Activated T-helper 1 cell treated with anti-CD3 and anti-CD28 coated beads, Interleukin-12 subunit alpha, Interleukin-12 subunit beta, Interleukin-2, Interleukin-4 antibody, amounts not matched to agents 30 ng/mL and 10 ng/mL and 1 ng/mL, durations not matched to agents 14 hours and 24 hours and 36 hours (primary cell): Measurements from ENCODE around the gene SLC7A14. TPM values are rescaled to one million over a fixed set of nuclear protein-coding genes. Genes with fewer than 3 reads are reported as not detected.

Source experiments
- DNase-seq: peaks from one replicate; pipeline ENCODE4 v3.0.0; 2021; ENCODE audit warnings: low spot score
- H3K27ac Mint-ChIP-seq: one replicate; pipeline ENCODE4 v1.8.0; 2021; ENCODE audit warnings: mild to moderate bottlenecking, mixed read lengths
- H3K27me3 Mint-ChIP-seq: one replicate; pipeline ENCODE4 v1.8.0; 2022; ENCODE audit warnings: mild to moderate bottlenecking, moderate library complexity, mixed read lengths; ENCODE audit not compliant: insufficient read depth
- H3K36me3 Mint-ChIP-seq: one replicate; pipeline ENCODE4 v1.8.0; 2021; ENCODE audit warnings: low read depth, mixed read lengths
- H3K4me1 Mint-ChIP-seq: one replicate; pipeline ENCODE4 v1.8.0; 2021; ENCODE audit warnings: low read depth, mixed read lengths
- H3K4me3 Mint-ChIP-seq: one replicate; pipeline ENCODE4 v1.8.0; 2021; ENCODE audit warnings: mild to moderate bottlenecking, moderate library complexity, mixed read lengths
- H3K9me3 Mint-ChIP-seq: one replicate; pipeline ENCODE4 v1.8.0; 2021; ENCODE audit warnings: mixed read lengths
- intact Hi-C: fragments of 100-400 bp; cut with micrococcal nuclease; formaldehyde crosslinking; loops from one replicate; pipeline ENCODE4 v1.15.1; 2024
- total RNA-seq: library from RNA; stranded (reverse); gene quantifications from 2 replicates; pipeline ENCODE4 v1.2.3, GENCODE V29; 2022

SLC7A14 gene
- total RNA-seq: not detected in 2 replicates

DNA sequence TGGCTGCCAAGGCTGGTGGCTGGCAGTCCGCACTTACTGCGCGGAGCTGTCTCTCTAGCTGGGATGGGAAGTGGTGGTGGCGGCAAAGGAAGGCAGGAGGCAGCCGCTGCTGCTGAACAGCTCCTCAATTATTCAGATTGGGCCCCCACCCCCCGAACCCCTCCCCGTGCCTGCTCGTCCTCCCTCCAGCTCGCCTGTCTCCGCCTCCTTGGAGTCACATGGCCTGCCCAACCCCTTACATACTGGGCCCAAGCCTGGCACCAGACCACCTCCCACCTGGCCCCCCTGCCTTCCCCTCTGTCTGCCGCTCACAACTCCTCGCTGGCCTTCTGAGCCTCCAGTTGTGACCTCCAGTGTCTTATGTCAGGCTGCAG, at the start of gene SLC7A14:
SLC7A14 (minus strand) TSS at position 139 of the 374 bp plus-strand sequence. CDS start 59,139 bp downstream, outside the sequence.
- H3K27me3 Mint-ChIP-seq: peaks cover 37% of the 10 kb centered on the region
- DNase-seq: no peak
- H3K27ac Mint-ChIP-seq: no peak within 1 kb of the TSS
- no peak within 1 kb of the TSS for H3K4me3 Mint-ChIP-seq
- H3K9me3 Mint-ChIP-seq: peaks cover 9% of the 10 kb centered on the region
- H3K36me3 Mint-ChIP-seq: no peaks in the 10 kb centered on the region
- intact Hi-C loops: no loop called here
- H3K4me1 Mint-ChIP-seq: no peaks in the 10 kb centered on the region

DNA sequence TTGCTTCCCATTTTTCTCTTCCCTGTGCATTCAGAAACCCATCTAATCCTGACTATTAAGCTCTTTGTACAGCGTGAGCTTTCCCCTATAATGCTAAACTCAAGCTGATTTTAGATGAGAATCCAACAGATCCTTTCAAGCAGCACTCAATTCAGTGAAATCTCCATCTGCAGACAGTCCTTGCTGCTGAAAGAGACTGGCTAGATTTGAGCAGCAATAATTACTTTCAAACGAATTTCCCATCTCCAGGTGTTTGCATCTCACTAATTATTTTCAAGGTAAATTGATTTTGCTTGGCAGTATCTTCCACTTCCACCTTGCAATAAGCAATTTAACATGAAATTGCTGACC, 49.5 kb upstream of the SLC7A14 start:
- no peak overlapping the region for H3K4me3 Mint-ChIP-seq
- intact Hi-C loops: no loop called here
- no peak overlapping the region for H3K27ac Mint-ChIP-seq
- no peak for DNase-seq
- H3K27me3 Mint-ChIP-seq: peaks cover 4% of the 10 kb centered on the region
- H3K9me3 Mint-ChIP-seq: no peaks in the 10 kb centered on the region
- no peaks in the 10 kb centered on the region for H3K4me1 Mint-ChIP-seq
- H3K36me3 Mint-ChIP-seq: no peaks in the 10 kb centered on the region

DNA sequence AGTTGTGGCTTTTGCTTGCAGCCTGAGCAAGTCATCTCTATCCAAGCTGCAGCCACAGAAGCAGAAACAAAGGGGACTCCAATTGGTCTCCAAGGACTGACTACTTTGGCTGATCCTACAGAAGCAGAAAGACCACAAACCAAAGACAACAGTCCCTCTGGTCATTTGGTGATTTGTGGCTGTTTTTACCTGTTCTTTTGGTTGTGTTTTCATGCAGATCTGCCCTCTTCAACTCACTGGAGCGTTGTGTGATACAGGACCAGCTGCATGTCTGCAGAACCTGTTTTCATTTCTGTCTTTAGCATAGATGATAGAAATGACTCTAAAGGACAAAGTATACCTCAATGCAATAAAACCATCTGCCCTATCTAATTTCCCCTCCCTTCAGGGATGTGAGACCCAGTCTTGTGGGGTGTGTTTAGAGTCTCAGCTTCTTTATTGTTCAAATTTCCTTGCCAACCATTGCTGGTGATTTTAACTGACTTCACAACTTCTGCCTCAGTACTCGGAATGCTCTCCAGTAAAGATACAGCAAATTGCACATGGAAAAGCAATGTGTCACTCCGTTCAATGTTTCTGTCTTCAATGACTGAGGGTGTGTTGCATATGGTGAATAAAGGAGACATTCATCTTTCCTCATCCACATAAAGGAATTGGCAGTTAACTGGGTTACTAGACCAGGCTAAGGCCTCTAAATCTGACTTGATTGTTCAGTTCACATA, 48.9 kb upstream of the SLC7A14 start:
- no peak overlapping the region for H3K27ac Mint-ChIP-seq
- no peak for DNase-seq
- H3K4me3 Mint-ChIP-seq: no peak overlapping the region
- no peaks in the 10 kb centered on the region for H3K9me3 Mint-ChIP-seq
- no peaks in the 10 kb centered on the region for H3K36me3 Mint-ChIP-seq
- H3K27me3 Mint-ChIP-seq: peaks cover 4% of the 10 kb centered on the region
- intact Hi-C loops: no loop called here
- H3K4me1 Mint-ChIP-seq: no peaks in the 10 kb centered on the region

DNA sequence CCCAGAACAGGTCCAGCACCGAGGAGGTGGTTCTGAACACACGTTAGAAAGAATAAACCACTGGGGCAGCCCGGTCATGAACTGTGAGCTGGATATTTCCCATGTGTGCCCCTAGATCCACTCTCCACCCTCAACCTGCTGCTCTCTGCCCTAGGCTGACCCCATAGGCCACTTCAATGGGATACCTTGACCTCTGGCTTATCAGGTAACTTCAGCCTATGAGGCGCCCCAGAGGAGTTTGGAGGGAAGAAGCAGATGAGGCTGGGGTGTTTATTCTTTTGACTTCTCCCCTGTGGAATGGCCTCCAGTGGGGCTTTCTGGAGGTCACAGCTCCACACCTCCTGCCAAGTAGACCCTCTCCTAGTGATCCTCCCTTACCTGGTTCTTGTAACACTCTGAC, 47.7 kb upstream of the SLC7A14 start:
- no peak for DNase-seq
- H3K27ac Mint-ChIP-seq: no peak overlapping the region
- no peaks in the 10 kb centered on the region for H3K9me3 Mint-ChIP-seq
- H3K36me3 Mint-ChIP-seq: no peaks in the 10 kb centered on the region
- H3K4me3 Mint-ChIP-seq: no peak overlapping the region
- peaks cover 9% of the 10 kb centered on the region for H3K27me3 Mint-ChIP-seq
- H3K4me1 Mint-ChIP-seq: no peaks in the 10 kb centered on the region
- intact Hi-C loops: no loop called here

DNA sequence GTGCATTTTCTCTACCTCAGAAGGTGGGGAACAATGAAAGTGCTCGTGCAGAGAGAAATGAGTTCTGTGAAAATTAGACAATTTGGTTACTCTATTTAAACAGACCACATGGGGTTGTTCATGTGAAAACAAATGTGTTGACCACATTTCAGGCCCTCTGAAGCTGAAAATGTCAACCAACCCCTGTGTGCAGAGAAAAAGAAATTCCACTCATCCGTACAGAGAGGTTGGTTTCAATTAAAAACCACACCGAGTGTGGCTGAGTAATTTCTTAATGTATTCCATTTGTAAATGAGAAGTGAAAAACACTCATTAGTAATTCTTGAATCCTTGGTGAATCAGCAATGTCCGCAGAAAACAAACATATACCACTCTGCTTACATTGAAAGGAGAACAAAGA, 46.9 kb upstream of the SLC7A14 start:
- H3K4me1 Mint-ChIP-seq: no peaks in the 10 kb centered on the region

DNA sequence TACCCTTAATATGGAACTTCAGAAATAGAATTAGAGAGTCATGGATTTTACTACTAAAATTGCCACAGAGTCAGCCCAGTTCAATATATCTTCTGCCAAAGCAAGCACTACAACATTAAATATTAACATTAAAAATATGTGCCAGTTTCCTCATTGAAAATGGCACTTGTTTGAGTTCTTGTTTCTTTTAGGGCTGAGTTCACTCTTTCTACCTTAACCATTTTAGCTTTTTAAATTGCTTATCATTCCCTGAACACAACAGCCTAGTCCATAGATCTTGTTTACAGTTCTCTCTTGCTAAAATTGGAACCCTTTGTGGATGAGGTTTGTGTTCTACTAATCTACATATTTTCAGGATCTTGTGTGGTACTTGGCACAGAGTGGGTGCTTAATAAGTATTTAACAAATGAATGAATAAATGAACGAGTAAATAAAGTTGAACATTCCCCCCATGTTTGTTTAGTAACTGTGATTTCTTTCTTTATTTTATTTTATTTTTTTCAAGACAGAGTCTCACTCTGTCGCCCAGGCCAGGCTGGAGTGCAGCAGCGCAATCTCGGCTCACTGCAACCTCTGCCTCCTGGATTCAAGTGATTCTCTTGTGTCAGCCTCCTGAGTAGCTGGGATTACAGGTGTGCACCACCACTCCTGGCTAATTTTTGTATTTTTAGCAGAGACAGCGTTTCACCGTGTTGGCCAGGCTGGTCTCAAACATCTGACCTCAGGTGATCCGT, 46.0 kb upstream of the SLC7A14 start:
- H3K36me3 Mint-ChIP-seq: no peaks in the 10 kb centered on the region
- H3K4me1 Mint-ChIP-seq: no peaks in the 10 kb centered on the region
- no peaks in the 10 kb centered on the region for H3K9me3 Mint-ChIP-seq
- intact Hi-C loops: no loop called here
- no peak overlapping the region for H3K4me3 Mint-ChIP-seq
- peaks cover 9% of the 10 kb centered on the region for H3K27me3 Mint-ChIP-seq
- no peak overlapping the region for H3K27ac Mint-ChIP-seq
- no peak for DNase-seq

More for the DNA sequence above, 46.9 kb upstream of the SLC7A14 start:
- Mint-ChIP-seq H3K36me3 (no peaks in the 10 kb centered on the region), H3K27me3 (peaks cover 9% of the 10 kb centered on the region), H3K4me3 (no peak overlapping the region), H3K9me3 (no peaks in the 10 kb centered on the region), H3K27ac (no peak overlapping the region)
- DNase-seq: no peak
- intact Hi-C loops: no loop called here

DNA sequence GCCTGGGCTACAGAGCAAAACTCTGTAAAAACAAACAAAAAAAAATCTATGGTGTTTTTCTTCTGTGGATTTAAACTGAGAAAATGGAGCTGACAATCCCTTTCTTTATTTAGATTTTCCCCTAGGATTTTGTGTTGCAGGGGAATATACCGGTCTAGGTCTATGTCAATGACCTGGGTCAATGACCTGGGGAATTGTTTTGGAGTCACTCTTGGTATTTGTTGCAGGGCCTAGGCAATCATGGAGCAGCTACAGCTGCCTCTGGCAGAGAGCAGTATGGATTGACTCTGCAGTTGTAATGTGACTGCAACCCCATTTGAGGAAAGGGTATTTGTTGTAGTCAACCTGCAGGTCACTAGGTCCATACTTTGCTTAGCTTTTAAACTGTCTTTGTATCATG, 37.6 kb upstream of the SLC7A14 start:
- Mint-ChIP-seq H3K27ac (no peak overlapping the region), H3K4me1 (no peaks in the 10 kb centered on the region), H3K4me3 (no peak overlapping the region), H3K36me3 (no peaks in the 10 kb centered on the region), H3K9me3 (no peaks in the 10 kb centered on the region), H3K27me3 (peaks cover 3% of the 10 kb centered on the region)
- intact Hi-C loops: no loop called here
- no peak for DNase-seq

DNA sequence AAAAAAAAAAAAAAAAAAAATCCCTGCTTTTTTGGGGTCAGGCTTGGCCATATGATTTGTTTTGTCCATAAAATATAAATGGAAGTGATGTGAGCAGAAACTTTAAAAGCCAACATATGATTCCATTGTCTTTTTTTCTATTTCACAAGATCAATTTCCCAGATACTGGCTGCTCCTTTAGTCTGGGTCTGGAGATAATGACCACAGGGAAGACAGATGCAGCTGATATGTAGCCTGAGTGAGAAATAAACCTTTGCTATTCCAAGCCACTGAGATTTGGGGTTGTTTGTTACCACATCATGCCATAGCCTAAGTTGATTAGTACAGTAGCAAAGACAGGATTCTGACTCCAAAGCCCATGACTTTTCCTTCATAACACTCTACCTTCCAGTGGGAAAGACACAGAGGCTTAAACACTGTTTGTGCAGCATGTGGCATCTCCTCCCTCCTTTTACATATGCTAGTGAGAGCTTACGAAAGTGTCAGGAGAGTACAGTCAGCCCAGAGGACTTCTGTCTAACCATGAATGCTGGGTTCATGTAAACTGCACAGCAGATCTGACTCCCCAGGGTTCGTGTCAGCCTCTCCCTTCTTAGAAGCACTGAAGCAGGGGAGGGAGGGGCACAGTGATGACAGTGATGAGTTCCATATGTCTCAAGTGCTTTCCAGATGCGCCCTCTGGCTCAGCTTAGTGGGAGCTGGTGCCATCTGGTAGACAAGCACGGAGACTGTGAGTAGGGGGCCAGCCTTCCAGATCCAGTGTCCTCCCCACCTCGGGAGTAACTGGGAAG, 36.7 kb upstream of the SLC7A14 start:
- Mint-ChIP-seq H3K27ac (no peak overlapping the region), H3K4me1 (no peaks in the 10 kb centered on the region), H3K4me3 (no peak overlapping the region), H3K36me3 (no peaks in the 10 kb centered on the region), H3K9me3 (no peaks in the 10 kb centered on the region), H3K27me3 (peaks cover 3% of the 10 kb centered on the region)
- DNase-seq: no peak
- intact Hi-C loops: no loop called here

DNA sequence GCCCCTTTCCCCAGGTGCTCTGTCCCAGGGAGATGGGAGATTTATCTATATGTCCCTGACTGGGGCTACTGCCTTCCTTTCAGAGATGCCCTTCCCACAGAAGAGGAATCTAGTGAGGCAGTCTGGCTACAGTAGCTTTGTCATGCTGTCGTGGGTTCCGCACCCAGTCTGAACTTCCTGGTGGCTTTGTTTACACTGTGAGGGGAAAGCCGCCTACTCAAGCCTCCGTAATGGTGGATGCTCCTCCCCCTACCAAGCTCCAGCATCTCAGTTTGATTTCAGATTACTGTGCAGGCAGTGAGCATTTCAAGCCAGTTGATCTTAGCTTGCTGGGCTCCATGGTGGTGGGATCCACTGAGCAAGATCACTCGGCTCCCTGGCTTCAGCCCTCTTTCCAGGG, 35.4 kb upstream of the SLC7A14 start:
- Mint-ChIP-seq H3K27me3 (peaks cover 3% of the 10 kb centered on the region), H3K4me3 (no peak overlapping the region), H3K4me1 (no peaks in the 10 kb centered on the region), H3K27ac (no peak overlapping the region), H3K9me3 (no peaks in the 10 kb centered on the region), H3K36me3 (no peaks in the 10 kb centered on the region)
- intact Hi-C loops: no loop called here
- DNase-seq: no peak

DNA sequence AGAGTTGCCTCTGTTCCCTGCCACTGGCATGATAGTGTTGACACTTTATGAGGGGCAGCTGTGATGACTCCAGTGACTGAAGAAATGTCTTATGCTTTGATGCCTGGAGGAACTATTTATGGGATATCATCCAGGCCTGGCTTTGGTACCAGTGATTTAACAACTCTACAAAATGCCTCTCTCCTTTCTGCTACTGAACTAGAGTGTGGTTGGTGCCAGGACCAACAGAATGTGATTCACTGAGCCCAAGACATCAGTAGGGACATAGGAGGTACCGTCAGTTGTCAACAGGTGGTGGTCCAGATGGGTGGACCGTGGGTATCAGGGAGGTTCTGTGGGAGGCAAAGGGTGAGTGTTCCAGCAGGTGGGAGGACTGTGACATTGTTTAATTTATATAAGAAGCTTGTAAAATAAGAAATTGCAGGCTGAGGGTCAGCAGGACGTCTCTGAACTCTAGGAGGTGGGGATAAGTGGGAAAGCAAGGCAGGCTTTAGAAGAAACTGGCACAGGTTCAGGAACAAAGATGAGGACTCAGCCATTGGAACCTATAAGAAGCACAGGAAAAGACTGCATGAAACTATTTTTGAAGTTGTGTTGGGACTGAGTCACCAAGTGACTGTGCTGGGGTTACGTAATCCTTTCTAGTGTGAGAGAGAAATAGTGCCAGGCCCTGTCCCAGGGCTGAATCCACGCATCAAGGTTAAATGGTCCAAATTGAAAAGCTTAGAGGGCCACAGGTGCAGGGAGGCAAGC, 28.5 kb upstream of the SLC7A14 start:
- no peaks in the 10 kb centered on the region for H3K36me3 Mint-ChIP-seq
- no peaks in the 10 kb centered on the region for H3K9me3 Mint-ChIP-seq
- H3K4me3 Mint-ChIP-seq: no peak overlapping the region
- intact Hi-C loops: no loop called here
- H3K4me1 Mint-ChIP-seq: no peaks in the 10 kb centered on the region
- H3K27me3 Mint-ChIP-seq: peaks cover 4% of the 10 kb centered on the region
- DNase-seq: no peak
- H3K27ac Mint-ChIP-seq: no peak overlapping the region

DNA sequence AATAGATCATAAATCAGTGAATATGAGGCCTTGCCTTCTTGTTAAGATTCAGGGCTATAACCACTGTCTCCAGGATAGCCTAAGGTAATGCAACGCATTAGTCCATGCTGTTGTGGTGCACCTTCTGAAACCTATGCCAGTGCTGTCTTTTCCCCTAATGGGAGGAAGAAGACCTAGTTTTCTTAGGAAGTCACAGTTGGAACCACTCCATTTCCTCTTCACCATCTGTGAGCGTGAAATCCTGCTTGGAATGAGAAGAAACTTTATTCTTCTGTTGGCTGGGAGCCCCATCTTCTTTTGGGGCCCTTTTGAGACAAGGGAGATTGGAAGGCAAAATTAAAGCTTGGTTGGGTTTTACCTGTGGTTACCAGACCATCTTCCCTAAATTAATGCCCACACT, 25.9 kb upstream of the SLC7A14 start:
- Mint-ChIP-seq H3K27me3 (peaks cover 2% of the 10 kb centered on the region), H3K27ac (no peak overlapping the region)

DNA sequence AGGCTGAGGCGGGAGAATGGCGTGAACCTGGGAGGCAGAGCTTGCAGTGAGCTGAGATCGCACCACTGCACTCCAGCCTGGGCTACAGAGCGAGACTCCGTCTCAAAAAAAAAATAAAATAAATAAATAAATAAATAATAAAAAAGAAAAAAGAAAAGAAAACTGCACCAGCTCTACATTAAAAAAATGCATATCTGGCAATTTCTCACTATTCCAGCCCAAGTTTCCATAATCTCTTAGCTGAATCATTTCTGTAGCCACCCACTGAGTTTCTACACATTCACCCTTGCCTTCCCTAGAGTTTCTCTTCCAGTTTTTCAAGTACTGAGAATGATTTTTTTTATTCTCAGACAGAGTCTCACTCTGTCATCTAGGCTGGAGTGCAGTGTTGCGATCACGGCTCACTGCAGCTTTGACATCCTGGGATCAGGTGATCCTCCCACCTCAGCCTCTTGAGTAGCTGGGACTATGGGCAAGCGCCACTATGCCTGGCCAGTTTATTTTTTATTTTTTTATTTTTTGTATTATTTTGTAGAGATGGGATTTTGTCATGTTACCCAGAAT, 24.5 kb upstream of the SLC7A14 start:
- H3K9me3 Mint-ChIP-seq: no peaks in the 10 kb centered on the region
- intact Hi-C loops: no loop called here
- no peak overlapping the region for H3K27ac Mint-ChIP-seq
- no peaks in the 10 kb centered on the region for H3K4me1 Mint-ChIP-seq
- peaks cover 2% of the 10 kb centered on the region for H3K27me3 Mint-ChIP-seq
- H3K4me3 Mint-ChIP-seq: no peak overlapping the region
- H3K36me3 Mint-ChIP-seq: no peaks in the 10 kb centered on the region
- no peak for DNase-seq

More for the DNA sequence above, 25.9 kb upstream of the SLC7A14 start:
- Mint-ChIP-seq H3K9me3 (no peaks in the 10 kb centered on the region), H3K4me3 (no peak overlapping the region), H3K4me1 (no peaks in the 10 kb centered on the region), H3K36me3 (no peaks in the 10 kb centered on the region)
- no peak for DNase-seq
- intact Hi-C loops: no loop called here
